Activated T-cell treated with anti-CD3 and anti-CD28 coated beads, Interleukin-2, amount 50 U/mL, for 24 hours (primary cell): ENCODE measurements around the gene SEMG1.

Experiments
- DNase-seq: peaks from one replicate; pipeline ENCODE4 v3.0.0-alpha.2; 2020
- H3K27ac Mint-ChIP-seq: 2 replicates; pipeline ENCODE4 v1.8.0; 2020; ENCODE audit warnings: mild to moderate bottlenecking, mixed read lengths
- H3K27me3 Mint-ChIP-seq: 2 replicates; pipeline ENCODE4 v1.8.0; 2020; ENCODE audit warnings: mixed read lengths
- H3K36me3 Mint-ChIP-seq: 2 replicates; pipeline ENCODE4 v1.8.0; 2020; ENCODE audit warnings: low read depth, mixed read lengths
- H3K4me1 Mint-ChIP-seq: 2 replicates; pipeline ENCODE4 v1.8.0; 2020; ENCODE audit warnings: low read depth, mixed read lengths
- H3K4me3 Mint-ChIP-seq: 2 replicates; pipeline ENCODE4 v1.8.0; 2020; ENCODE audit warnings: mild to moderate bottlenecking, moderate library complexity, mixed read lengths
- H3K9me3 Mint-ChIP-seq: 2 replicates; pipeline ENCODE4 v1.8.0; 2020; ENCODE audit warnings: mixed read lengths

SEMG1 gene

GRCh38 chr20:45247865-45248264 lies 41.0 kb downstream of the SEMG1 start:
- no peak for DNase-seq
- Mint-ChIP-seq H3K4me3 (no peak overlapping the region), H3K27me3 (peaks cover 76% of the 10 kb centered on the region), H3K27ac (no peak overlapping the region), H3K36me3 (no peaks in the 10 kb centered on the region), H3K9me3 (no peaks in the 10 kb centered on the region), H3K4me1 (no peaks in the 10 kb centered on the region)

- H3K4me1 Mint-ChIP-seq, result no peaks in the 10 kb centered on the region
- H3K27ac Mint-ChIP-seq, result no peak overlapping the region
- H3K9me3 Mint-ChIP-seq, result no peaks in the 10 kb centered on the region
- H3K27me3 Mint-ChIP-seq, result peaks cover 76% of the 10 kb centered on the region
- DNase-seq, result no peak
- H3K36me3 Mint-ChIP-seq, result no peaks in the 10 kb centered on the region
- no peak overlapping the region for H3K4me3 Mint-ChIP-seq
These were observed 41.8 kb downstream of the SEMG1 start for GRCh38 chr20:45248609-45249008.

GRCh38 chr20:45251884-45252560 lies 45.2 kb downstream of the SEMG1 start:
- no peaks in the 10 kb centered on the region for H3K36me3 Mint-ChIP-seq
- H3K27ac Mint-ChIP-seq, result no peak overlapping the region
- peaks cover 6% of the 10 kb centered on the region for H3K4me1 Mint-ChIP-seq
- H3K27me3 Mint-ChIP-seq, result peaks cover 60% of the 10 kb centered on the region
- no peak overlapping the region for H3K4me3 Mint-ChIP-seq
- no peaks in the 10 kb centered on the region for H3K9me3 Mint-ChIP-seq
- DNase-seq, result no peak

GRCh38 chr20:45253261-45253660 lies 46.4 kb downstream of the SEMG1 start:
- H3K4me1 Mint-ChIP-seq, result peaks cover 6% of the 10 kb centered on the region
- no peak for DNase-seq
- no peaks in the 10 kb centered on the region for H3K9me3 Mint-ChIP-seq
- no peaks in the 10 kb centered on the region for H3K36me3 Mint-ChIP-seq
- no peak overlapping the region for H3K4me3 Mint-ChIP-seq
- H3K27ac Mint-ChIP-seq, result no peak overlapping the region
- peaks cover 48% of the 10 kb centered on the region for H3K27me3 Mint-ChIP-seq

- H3K4me3 Mint-ChIP-seq, result no peak within 1 kb of the TSS
- H3K36me3 Mint-ChIP-seq, result no peaks in the 10 kb centered on the region
- H3K4me1 Mint-ChIP-seq, result peaks cover 6% of the 10 kb centered on the region
- peaks cover 45% of the 10 kb centered on the region for H3K27me3 Mint-ChIP-seq
- no peaks in the 10 kb centered on the region for H3K9me3 Mint-ChIP-seq
- no peak within 1 kb of the TSS for H3K27ac Mint-ChIP-seq
- no peak for DNase-seq
These were observed 47.8 kb downstream of the SEMG1 start, which contains the start of gene SLPI for GRCh38 chr20:45254383-45255262. Gene SLPI, minus strand, starts transcription at chr20:45254564. Its CDS starts 21 bp downstream, at chr20:45254543.

- H3K27ac Mint-ChIP-seq, result no peak overlapping the region
- no peak for DNase-seq
- H3K27me3 Mint-ChIP-seq, result peaks cover 45% of the 10 kb centered on the region
- no peaks in the 10 kb centered on the region for H3K36me3 Mint-ChIP-seq
- no peaks in the 10 kb centered on the region for H3K9me3 Mint-ChIP-seq
- H3K4me1 Mint-ChIP-seq, result peaks cover 6% of the 10 kb centered on the region
- no peak overlapping the region for H3K4me3 Mint-ChIP-seq
These were observed 50.3 kb downstream of the SEMG1 start for GRCh38 chr20:45257161-45257560.

GRCh38 chr20:45257711-45258110 lies 50.9 kb downstream of the SEMG1 start:
- DNase-seq, result no peak
- H3K9me3 Mint-ChIP-seq, result no peaks in the 10 kb centered on the region

GRCh38 chr20:45258259-45258658 lies 51.4 kb downstream of the SEMG1 start:
- Mint-ChIP-seq H3K4me3 (no peak overlapping the region), H3K4me1 (peaks cover 6% of the 10 kb centered on the region), H3K27me3 (peaks cover 40% of the 10 kb centered on the region), H3K36me3 (no peaks in the 10 kb centered on the region), H3K27ac (no peak overlapping the region), H3K9me3 (no peaks in the 10 kb centered on the region)
- DNase-seq, result no peak

More at GRCh38 chr20:45257711-45258110, 50.9 kb downstream of the SEMG1 start:
- Mint-ChIP-seq H3K4me3 (no peak overlapping the region), H3K27me3 (peaks cover 43% of the 10 kb centered on the region), H3K27ac (no peak overlapping the region), H3K4me1 (peaks cover 6% of the 10 kb centered on the region), H3K36me3 (no peaks in the 10 kb centered on the region)

- H3K27ac Mint-ChIP-seq, result no peak overlapping the region
- DNase-seq, result no peak
- H3K36me3 Mint-ChIP-seq, result no peaks in the 10 kb centered on the region
- no peaks in the 10 kb centered on the region for H3K9me3 Mint-ChIP-seq
- H3K27me3 Mint-ChIP-seq, result peaks cover 36% of the 10 kb centered on the region
- peaks cover 6% of the 10 kb centered on the region for H3K4me1 Mint-ChIP-seq
- no peak overlapping the region for H3K4me3 Mint-ChIP-seq
These were observed 51.8 kb downstream of the SEMG1 start for GRCh38 chr20:45258664-45259063.
